Measurements from ENCODE around the gene GATAD2A. TPM values are rescaled to one million over a fixed set of nuclear protein-coding genes. Genes with fewer than 3 reads are reported as not detected.
A peak's percentile ranks its signal among the peaks of the same experiment; 100 is the strongest.
"Not testable (repeated sequence)": the region's sequence is repeated elsewhere in the genome, so short reads cannot be mapped to it uniquely, and the experiment has no call there.

The GATAD2A gene
- total RNA-seq, 6 experiments from 2014 or later, result 23.9 to 59.6 (median 39.2) TPM

GRCh38 chr19:19387108-19387507 lies 18.4 kb upstream of the GATAD2A start:
- peak overlapping the region in 2 of 3 donors; percentile 78 to 83 for H3K4me3 ChIP-seq
- H3K4me1 ChIP-seq, result peaks cover 0 to 31% (median 5%) of the 10 kb centered on the region in 4 donors
- WGBS (ENCODE audit: insufficient coverage, low coverage, low lambda C conversion rate, missing lambda C conversion rate), result 60% methylated on average over 4 of the region's 5 CpGs
- peak overlapping the region; percentile 71 to 87 (median 73) for H3K27ac ChIP-seq
- intact Hi-C loops (cut with DNase I), result no loop called here
- no peaks in the 10 kb centered on the region for H3K36me3 ChIP-seq
- ATAC-seq, result no peak
- H3K27me3 ChIP-seq, result no peaks in the 10 kb centered on the region
- no peaks in the 10 kb centered on the region for H3K9me3 ChIP-seq
- DNase-seq, result no peak
- TF ChIP-seq, protein P1, sequence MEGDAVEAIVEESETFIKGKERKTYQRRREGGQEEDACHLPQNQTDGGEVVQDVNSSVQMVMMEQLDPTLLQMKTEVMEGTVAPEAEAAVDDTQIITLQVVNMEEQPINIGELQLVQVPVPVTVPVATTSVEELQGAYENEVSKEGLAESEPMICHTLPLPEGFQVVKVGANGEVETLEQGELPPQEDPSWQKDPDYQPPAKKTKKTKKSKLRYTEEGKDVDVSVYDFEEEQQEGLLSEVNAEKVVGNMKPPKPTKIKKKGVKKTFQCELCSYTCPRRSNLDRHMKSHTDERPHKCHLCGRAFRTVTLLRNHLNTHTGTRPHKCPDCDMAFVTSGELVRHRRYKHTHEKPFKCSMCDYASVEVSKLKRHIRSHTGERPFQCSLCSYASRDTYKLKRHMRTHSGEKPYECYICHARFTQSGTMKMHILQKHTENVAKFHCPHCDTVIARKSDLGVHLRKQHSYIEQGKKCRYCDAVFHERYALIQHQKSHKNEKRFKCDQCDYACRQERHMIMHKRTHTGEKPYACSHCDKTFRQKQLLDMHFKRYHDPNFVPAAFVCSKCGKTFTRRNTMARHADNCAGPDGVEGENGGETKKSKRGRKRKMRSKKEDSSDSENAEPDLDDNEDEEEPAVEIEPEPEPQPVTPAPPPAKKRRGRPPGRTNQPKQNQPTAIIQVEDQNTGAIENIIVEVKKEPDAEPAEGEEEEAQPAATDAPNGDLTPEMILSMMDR (IDR thresholded peaks at IDR 0.05), result no peak
- no peak for TF ChIP-seq POLR2A (IDR thresholded peaks at IDR 0.05)

- 45% methylated on average over 13 of the region's 13 CpGs for WGBS (ENCODE audit: insufficient coverage, low coverage, low lambda C conversion rate, missing lambda C conversion rate)
- TF ChIP-seq, protein P1 (IDR thresholded peaks at IDR 0.05), result no peak
- TF ChIP-seq POLR2A (IDR thresholded peaks at IDR 0.05), result no peak
- intact Hi-C loops (cut with DNase I), result no loop called here
- no peaks in the 10 kb centered on the region for H3K9me3 ChIP-seq
- H3K27ac ChIP-seq, result peak overlapping the region; percentile 6 to 21 (median 13)
- H3K27me3 ChIP-seq, result no peaks in the 10 kb centered on the region
- no peaks in the 10 kb centered on the region for H3K36me3 ChIP-seq
- DNase-seq, result peak in 1 of 3 donors; percentile 11
- no peak for ATAC-seq
- H3K4me1 ChIP-seq, result peaks cover 0 to 31% (median 5%) of the 10 kb centered on the region in 4 donors
- H3K4me3 ChIP-seq, result no peak overlapping the region
Observed at GRCh38 chr19:19388568-19389555, 16.6 kb upstream of the GATAD2A start.

DNA sequence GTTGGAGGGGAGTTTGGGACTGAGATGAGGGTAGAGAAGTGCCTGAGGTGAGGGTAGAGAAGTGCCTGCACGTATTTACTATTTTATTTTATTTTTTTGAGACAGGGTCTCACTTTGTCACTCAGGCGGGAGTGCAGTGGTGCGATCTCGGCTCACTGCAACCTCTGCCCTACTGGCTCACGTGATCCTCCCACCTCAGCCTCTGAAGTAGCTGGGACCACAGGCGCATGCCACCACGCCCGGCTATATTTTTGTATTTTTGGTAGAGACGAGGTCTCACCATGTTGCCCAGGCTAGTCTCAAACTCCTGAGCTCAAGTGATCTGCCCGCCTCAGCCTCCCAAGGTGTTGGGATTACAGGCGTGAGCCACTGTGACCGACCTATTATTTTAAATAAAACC lies 15.8 kb upstream of the GATAD2A start:
- H3K27me3 ChIP-seq; H3K4me3 ChIP-seq; H3K27ac ChIP-seq; intact Hi-C loops (cut with DNase I); H3K36me3 ChIP-seq; ATAC-seq; H3K9me3 ChIP-seq: not testable (repeated sequence)
- peaks cover 0 to 27% (median 5%) of the 10 kb centered on the region in 4 donors for H3K4me1 ChIP-seq
- WGBS (ENCODE audit: insufficient coverage, low coverage, low lambda C conversion rate, missing lambda C conversion rate), result 91% methylated on average over 12 of the region's 12 CpGs
- DNase-seq, result peak in 1 of 3 donors; percentile 18

GRCh38 chr19:19394333-19394732 lies 11.1 kb upstream of the GATAD2A start:
- ATAC-seq; H3K9me3 ChIP-seq; DNase-seq; intact Hi-C loops (cut with DNase I); H3K4me1 ChIP-seq; H3K36me3 ChIP-seq; H3K4me3 ChIP-seq; H3K27me3 ChIP-seq: not testable (repeated sequence)
- no CpG with 5 or more reads among the region's 7 CpGs for WGBS (ENCODE audit: insufficient coverage, low coverage, low lambda C conversion rate, missing lambda C conversion rate)
- peak overlapping the region in 1 of 3 donors; percentile 10 for H3K27ac ChIP-seq

- WGBS (ENCODE audit: insufficient coverage, low coverage, low lambda C conversion rate, missing lambda C conversion rate), result 57% methylated on average over 8 of the region's 9 CpGs
- Histone ChIP-seq H3K4me3 (no peak overlapping the region), H3K9me3 (no peaks in the 10 kb centered on the region), H3K4me1 (peaks cover 0 to 15% (median 6%) of the 10 kb centered on the region in 4 donors), H3K27ac (no peak overlapping the region), H3K27me3 (no peaks in the 10 kb centered on the region), H3K36me3 (no peaks in the 10 kb centered on the region)
- intact Hi-C loops (cut with DNase I), result loop anchor here in 1 of 2 donors (5.0 kb wide), 1 partner anchor 87 kb away; no protein-coding TSS in a partner anchor
- DNase-seq (no peak), ATAC-seq (peak in 1 of 4 donors; percentile 8)
- TF ChIP-seq POLR2A (IDR thresholded peaks at IDR 0.05), result no peak
- TF ChIP-seq, protein P1 (IDR thresholded peaks at IDR 0.05), result no peak
Observed at GRCh38 chr19:19399733-19400433, 5.6 kb upstream of the GATAD2A start.
